HG02981 (cell line): ENCODE data around the gene GIMAP2.
"Not testable (repeated sequence)": the region's sequence is repeated elsewhere in the genome, so short reads cannot be mapped to it uniquely, and the experiment has no call there.

Experiments used
- ATAC-seq: cut with Tn5 transposase; IDR thresholded peaks from one replicate; pipeline ENCODE4 v1.9.1; 2021; ENCODE audit warnings: mild to moderate bottlenecking, moderate library complexity; ENCODE audit not compliant: unreplicated experiment

The GIMAP2 gene

GRCh38 chr7:150676276-150676675, 9.2 kb upstream of the GIMAP2 start:
- not testable (repeated sequence) for ATAC-seq

- ATAC-seq = not testable (repeated sequence)
Measured at GRCh38 chr7:150676854-150677253, 8.7 kb upstream of the GIMAP2 start.

GRCh38 chr7:150678601-150679000, 6.9 kb upstream of the GIMAP2 start:
- not testable (repeated sequence) for ATAC-seq

- not testable (repeated sequence) for ATAC-seq
Measured at GRCh38 chr7:150680364-150680763, 5.1 kb upstream of the GIMAP2 start.

- ATAC-seq = peak; percentile 32
Measured at GRCh38 chr7:150686030-150686631, 625 bp downstream of the GIMAP2 start.

- ATAC-seq = no peak
Measured at GRCh38 chr7:150688630-150689029, 3.1 kb downstream of the GIMAP2 start.

- no peak for ATAC-seq
Measured at GRCh38 chr7:150695654-150696053, 10.1 kb downstream of the GIMAP2 start.

- ATAC-seq = no peak
Measured at GRCh38 chr7:150703209-150703608, 17.7 kb downstream of the GIMAP2 start.

GRCh38 chr7:150715293-150715692, 29.8 kb downstream of the GIMAP2 start:
- no peak for ATAC-seq

- ATAC-seq = no peak
Measured at GRCh38 chr7:150715738-150716137, 30.2 kb downstream of the GIMAP2 start.

- ATAC-seq = no peak
Measured at GRCh38 chr7:150716368-150716767, 30.9 kb downstream of the GIMAP2 start, which contains the start of gene GIMAP1. Gene GIMAP1, plus strand, starts transcription at chr7:150716613. Its CDS starts 2,435 bp downstream, at chr7:150719048.

- ATAC-seq = no peak
Measured at GRCh38 chr7:150716939-150717338, 31.4 kb downstream of the GIMAP2 start.

GRCh38 chr7:150717814-150718420, 32.4 kb downstream of the GIMAP2 start:
- ATAC-seq = no peak

- no peak for ATAC-seq
Measured at GRCh38 chr7:150719436-150719835, 33.9 kb downstream of the GIMAP2 start.

GRCh38 chr7:150719960-150720891, 34.7 kb downstream of the GIMAP2 start:
- ATAC-seq = no peak

- no peak for ATAC-seq
Measured at GRCh38 chr7:150721970-150722373, 36.5 kb downstream of the GIMAP2 start.

GRCh38 chr7:150722431-150722931, 37.0 kb downstream of the GIMAP2 start:
- ATAC-seq = no peak

GRCh38 chr7:150723467-150723866, 38.0 kb downstream of the GIMAP2 start:
- ATAC-seq = no peak

- ATAC-seq = no peak
Measured at GRCh38 chr7:150727381-150727780, 41.9 kb downstream of the GIMAP2 start.

GRCh38 chr7:150728011-150728410, 42.5 kb downstream of the GIMAP2 start:
- no peak for ATAC-seq

GRCh38 chr7:150728609-150729008, 43.1 kb downstream of the GIMAP2 start:
- ATAC-seq = no peak
